WTC11 (cell line): ENCODE measurements around the gene TMEM184A. TPM values are rescaled to one million over a fixed set of nuclear protein-coding genes. Genes with fewer than 3 reads are reported as not detected.

Experiments used
- ATAC-seq: fragments of 200-7000 bp; cut with Tn5 transposase; 2 replicates; pipeline ENCODE4 v1.10.0; 2021; ENCODE audit warnings: mild to moderate bottlenecking, moderate library complexity
- CTCF ChIA-PET: fragments of 300-600 bp; sonication (Branson Sonifier 250); formaldehyde crosslinking; loops from one replicate; lab custom pipeline; 2021; ENCODE audit warnings: antibody characterized with exemption; lab: Charles Lee
- POLR2A ChIA-PET: fragments of 350-600 bp; sonication (Branson Sonifier 250); formaldehyde crosslinking; loops from one replicate; lab custom pipeline; 2021; ENCODE audit warnings: antibody characterized with exemption; lab: Charles Lee
- DNase-seq: peaks from one replicate; pipeline ENCODE4 v3.0.0; 2021; ENCODE audit warnings: low spot score
- H3K27ac Mint-ChIP-seq: 2 replicates; pipeline ENCODE4 v1.8.0; 2021; ENCODE audit warnings: mixed read lengths
- H3K27me3 Mint-ChIP-seq: 2 replicates; pipeline ENCODE4 v1.8.0; 2021; ENCODE audit warnings: low read depth, mild to moderate bottlenecking, moderate library complexity, mixed read lengths
- H3K36me3 Mint-ChIP-seq: 2 replicates; pipeline ENCODE4 v1.8.0; 2021; ENCODE audit warnings: mixed read lengths
- H3K4me1 Mint-ChIP-seq: 2 replicates; pipeline ENCODE4 v1.8.0; 2022; ENCODE audit warnings: mixed read lengths
- H3K4me3 Mint-ChIP-seq: 2 replicates; pipeline ENCODE4 v1.8.0; 2021; ENCODE audit warnings: mild to moderate bottlenecking, moderate library complexity, mixed read lengths
- H3K9me3 Mint-ChIP-seq: 2 replicates; pipeline ENCODE4 v1.8.0; 2021; ENCODE audit warnings: mixed read lengths
- CBFB ChIP-seq: sonication (generic); formaldehyde crosslinking; IDR thresholded peaks from 2 replicates; pipeline ENCODE4 v1.8.1; 2022; ENCODE audit warnings: mild to moderate bottlenecking, low read depth, missing genetic modification reagents
- CREM ChIP-seq: sonication (generic); formaldehyde crosslinking; IDR thresholded peaks from 2 replicates; pipeline ENCODE4 v1.8.1; 2022; ENCODE audit warnings: mild to moderate bottlenecking, missing genetic modification reagents, moderate library complexity
- ETV6 ChIP-seq: sonication (generic); formaldehyde crosslinking; IDR thresholded peaks from 2 replicates; pipeline ENCODE4 v1.8.1; 2022; ENCODE audit warnings: mild to moderate bottlenecking, missing genetic modification reagents
- FOXP1 ChIP-seq: sonication (generic); formaldehyde crosslinking; IDR thresholded peaks from 2 replicates; pipeline ENCODE4 v1.8.0; 2022; ENCODE audit warnings: missing genetic modification reagents, mild to moderate bottlenecking, moderate library complexity, borderline replicate concordance
- GABPB1 ChIP-seq: sonication (generic); formaldehyde crosslinking; IDR thresholded peaks from 2 replicates; pipeline ENCODE4 v1.8.1; 2023; ENCODE audit warnings: mild to moderate bottlenecking, missing genetic modification reagents
- KAT7 ChIP-seq: sonication (generic); formaldehyde crosslinking; IDR thresholded peaks from 2 replicates; pipeline ENCODE4 v1.8.1; 2023; ENCODE audit warnings: missing genetic modification reagents, mild to moderate bottlenecking, borderline replicate concordance
- NFE2L1 ChIP-seq: sonication (generic); formaldehyde crosslinking; IDR thresholded peaks from 2 replicates; pipeline ENCODE4 v1.8.1; 2023; ENCODE audit warnings: missing genetic modification reagents
- RORB ChIP-seq: fragments of 250-450 bp; sonication (Bioruptor Pico); IDR thresholded peaks from 2 replicates; pipeline ENCODE4 v1.9.0; 2021; ENCODE audit warnings: mild to moderate bottlenecking
- SMAD4 ChIP-seq: sonication (generic); formaldehyde crosslinking; IDR thresholded peaks from 2 replicates; pipeline ENCODE4 v1.8.0; 2022; ENCODE audit warnings: mild to moderate bottlenecking, missing genetic modification reagents
- TEAD1 ChIP-seq: sonication (generic); formaldehyde crosslinking; IDR thresholded peaks from 2 replicates; pipeline ENCODE4 v1.8.0; 2022; ENCODE audit warnings: mild to moderate bottlenecking, missing genetic modification reagents
- ZBTB21 ChIP-seq: sonication (generic); formaldehyde crosslinking; IDR thresholded peaks from 2 replicates; pipeline ENCODE4 v1.8.1; 2023; ENCODE audit warnings: mild to moderate bottlenecking, missing genetic modification reagents, borderline replicate concordance
- ZNF121 ChIP-seq: sonication (generic); formaldehyde crosslinking; IDR thresholded peaks from 2 replicates; pipeline ENCODE4 v1.8.0; 2023; ENCODE audit warnings: missing genetic modification reagents
- ZNF219 ChIP-seq: sonication (generic); formaldehyde crosslinking; IDR thresholded peaks from 2 replicates; pipeline ENCODE4 v1.8.0; 2023; ENCODE audit warnings: missing genetic modification reagents, mild to moderate bottlenecking, borderline replicate concordance
- ZNF416 ChIP-seq: fragments of 250-450 bp; sonication (Bioruptor Pico); IDR thresholded peaks from 2 replicates; pipeline ENCODE4 v1.9.0; 2021; ENCODE audit warnings: mild to moderate bottlenecking, inconsistent platforms
- ZNF671 ChIP-seq: fragments of 250-450 bp; sonication (Bioruptor Pico); IDR thresholded peaks from 2 replicates; pipeline ENCODE4 v1.8.0; 2021; ENCODE audit warnings: mild to moderate bottlenecking
- total RNA-seq: library from RNA; stranded (reverse); gene quantifications from 3 replicates; pipeline ENCODE4 v1.2.3, GENCODE V29; 2021
- TF ChIP-seq, protein P1 (sequence below): sonication (generic); formaldehyde crosslinking; IDR thresholded peaks from 2 replicates; pipeline ENCODE4 v1.8.1; 2023; ENCODE audit warnings: mild to moderate bottlenecking, missing genetic modification reagents
- TF ChIP-seq, protein P2 (sequence below): fragments of 250-450 bp; sonication (Bioruptor Pico); IDR thresholded peaks from 2 replicates; pipeline ENCODE4 v1.9.0; 2021; ENCODE audit warnings: mild to moderate bottlenecking
- TF ChIP-seq, protein P3 (sequence below): sonication (generic); formaldehyde crosslinking; IDR thresholded peaks from 2 replicates; pipeline ENCODE4 v1.8.1; 2023; ENCODE audit warnings: mild to moderate bottlenecking, missing genetic modification reagents, moderate library complexity
- TF ChIP-seq, protein P4 (sequence below): sonication (generic); formaldehyde crosslinking; conservative IDR thresholded peaks from 2 replicates; pipeline ENCODE4 v1.8.1; 2023; ENCODE audit warnings: mild to moderate bottlenecking, low read depth, missing genetic modification reagents, moderate library complexity
- TF ChIP-seq, protein P5 (sequence below): sonication (generic); formaldehyde crosslinking; IDR thresholded peaks from 2 replicates; pipeline ENCODE4 v1.8.0; 2023; ENCODE audit warnings: missing genetic modification reagents, mild to moderate bottlenecking, borderline replicate concordance
- TF ChIP-seq, protein P6 (sequence below): sonication (generic); formaldehyde crosslinking; IDR thresholded peaks from 2 replicates; pipeline ENCODE4 v1.8.1; 2023; ENCODE audit warnings: mild to moderate bottlenecking, missing genetic modification reagents, moderate library complexity

The TMEM184A gene
- total RNA-seq, 1 experiment from 2014 or later: 1.4 TPM

DNA sequence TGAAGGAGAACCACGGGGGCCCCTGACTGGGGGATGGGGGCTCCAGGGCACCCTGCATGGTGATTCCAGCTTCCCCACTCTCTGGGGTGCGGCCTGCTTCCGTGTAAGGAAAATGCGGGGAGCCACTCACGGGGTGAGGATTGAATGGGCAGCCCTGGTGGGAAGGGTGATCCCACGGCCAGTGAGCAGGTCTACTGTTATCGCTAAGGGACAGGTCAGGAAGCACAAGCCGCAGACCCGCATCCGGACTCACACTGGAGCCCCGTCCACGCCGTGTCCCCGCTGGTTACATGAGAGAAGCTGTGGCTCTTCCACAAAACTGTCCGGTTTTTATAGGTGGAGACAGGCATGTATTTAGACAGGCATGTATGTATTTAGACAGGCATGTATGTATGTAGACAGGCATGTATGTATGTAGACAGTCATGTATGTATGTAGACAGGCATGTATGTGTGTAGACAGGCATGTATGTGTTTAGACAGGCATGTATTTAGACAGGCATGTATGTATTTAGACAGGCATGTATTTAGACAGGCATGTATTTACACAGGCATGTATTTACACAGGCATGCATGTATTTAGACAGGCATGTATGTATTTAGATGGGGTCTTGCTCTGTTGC lies 8.1 kb upstream of the TMEM184A start (continued):
- TF ChIP-seq, protein P1, sequence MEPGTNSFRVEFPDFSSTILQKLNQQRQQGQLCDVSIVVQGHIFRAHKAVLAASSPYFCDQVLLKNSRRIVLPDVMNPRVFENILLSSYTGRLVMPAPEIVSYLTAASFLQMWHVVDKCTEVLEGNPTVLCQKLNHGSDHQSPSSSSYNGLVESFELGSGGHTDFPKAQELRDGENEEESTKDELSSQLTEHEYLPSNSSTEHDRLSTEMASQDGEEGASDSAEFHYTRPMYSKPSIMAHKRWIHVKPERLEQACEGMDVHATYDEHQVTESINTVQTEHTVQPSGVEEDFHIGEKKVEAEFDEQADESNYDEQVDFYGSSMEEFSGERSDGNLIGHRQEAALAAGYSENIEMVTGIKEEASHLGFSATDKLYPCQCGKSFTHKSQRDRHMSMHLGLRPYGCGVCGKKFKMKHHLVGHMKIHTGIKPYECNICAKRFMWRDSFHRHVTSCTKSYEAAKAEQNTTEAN (CRISPR knock-in tag): no peak
- no peak for TF ChIP-seq KAT7 (CRISPR knock-in tag)
- TF ChIP-seq, protein P2, sequence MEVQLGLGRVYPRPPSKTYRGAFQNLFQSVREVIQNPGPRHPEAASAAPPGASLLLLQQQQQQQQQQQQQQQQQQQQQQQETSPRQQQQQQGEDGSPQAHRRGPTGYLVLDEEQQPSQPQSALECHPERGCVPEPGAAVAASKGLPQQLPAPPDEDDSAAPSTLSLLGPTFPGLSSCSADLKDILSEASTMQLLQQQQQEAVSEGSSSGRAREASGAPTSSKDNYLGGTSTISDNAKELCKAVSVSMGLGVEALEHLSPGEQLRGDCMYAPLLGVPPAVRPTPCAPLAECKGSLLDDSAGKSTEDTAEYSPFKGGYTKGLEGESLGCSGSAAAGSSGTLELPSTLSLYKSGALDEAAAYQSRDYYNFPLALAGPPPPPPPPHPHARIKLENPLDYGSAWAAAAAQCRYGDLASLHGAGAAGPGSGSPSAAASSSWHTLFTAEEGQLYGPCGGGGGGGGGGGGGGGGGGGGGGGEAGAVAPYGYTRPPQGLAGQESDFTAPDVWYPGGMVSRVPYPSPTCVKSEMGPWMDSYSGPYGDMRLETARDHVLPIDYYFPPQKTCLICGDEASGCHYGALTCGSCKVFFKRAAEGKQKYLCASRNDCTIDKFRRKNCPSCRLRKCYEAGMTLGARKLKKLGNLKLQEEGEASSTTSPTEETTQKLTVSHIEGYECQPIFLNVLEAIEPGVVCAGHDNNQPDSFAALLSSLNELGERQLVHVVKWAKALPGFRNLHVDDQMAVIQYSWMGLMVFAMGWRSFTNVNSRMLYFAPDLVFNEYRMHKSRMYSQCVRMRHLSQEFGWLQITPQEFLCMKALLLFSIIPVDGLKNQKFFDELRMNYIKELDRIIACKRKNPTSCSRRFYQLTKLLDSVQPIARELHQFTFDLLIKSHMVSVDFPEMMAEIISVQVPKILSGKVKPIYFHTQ (CRISPR knock-in tag): no peak
- TF ChIP-seq CBFB (CRISPR knock-in tag): no peak
- TF ChIP-seq ZNF671: no peak
- TF ChIP-seq CREM (CRISPR knock-in tag): no peak
- TF ChIP-seq SMAD4 (CRISPR knock-in tag): no peak
- TF ChIP-seq ZBTB21: no peak

DNA sequence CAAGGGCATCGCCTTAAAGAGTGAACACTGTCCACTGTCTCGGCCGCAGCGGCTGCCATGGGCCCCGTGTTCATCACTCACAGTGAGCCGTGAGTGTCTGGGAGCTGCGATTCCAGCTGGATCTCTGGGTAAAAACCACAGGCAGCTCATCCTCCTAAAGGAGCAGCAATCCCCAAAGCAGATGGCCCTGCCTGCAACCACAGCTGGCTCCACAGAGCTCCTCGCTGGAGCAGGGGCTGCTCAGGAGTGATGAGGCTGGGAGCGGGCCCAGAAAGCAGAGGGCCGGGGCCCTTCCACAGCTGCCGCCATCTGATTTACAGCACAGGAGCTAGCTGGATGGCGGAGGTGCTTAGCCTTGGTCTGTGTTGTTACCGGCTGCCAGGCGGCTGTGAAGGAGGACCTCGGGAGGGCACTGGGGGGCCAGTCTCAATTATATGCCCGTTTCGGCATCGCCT lies 6.6 kb upstream of the TMEM184A start:
- H3K9me3 Mint-ChIP-seq: no peaks in the 10 kb centered on the region
- H3K36me3 Mint-ChIP-seq: peaks cover 9% of the 10 kb centered on the region
- H3K4me1 Mint-ChIP-seq: peaks cover 9% of the 10 kb centered on the region
- H3K4me3 Mint-ChIP-seq: no peak overlapping the region
- POLR2A ChIA-PET: no interaction called here
- H3K27me3 Mint-ChIP-seq: no peaks in the 10 kb centered on the region
- DNase-seq (no peak), ATAC-seq (no peak)
- H3K27ac Mint-ChIP-seq: no peak overlapping the region
- CTCF ChIA-PET: interaction anchor here (0.8 kb wide), 1 partner anchor 89 kb away, joined by 4 read pairs; no protein-coding TSS in a partner anchor
- TF ChIP-seq GABPB1 (CRISPR knock-in tag) (no peak), ZNF416 (no peak), FOXP1 (CRISPR knock-in tag) (no peak), NFE2L1 (CRISPR knock-in tag) (no peak), RORB (no peak), ETV6 (CRISPR knock-in tag) (no peak), ZNF121 (no peak), TEAD1 (CRISPR knock-in tag) (no peak), ZNF219 (no peak)
- TF ChIP-seq, protein P3, sequence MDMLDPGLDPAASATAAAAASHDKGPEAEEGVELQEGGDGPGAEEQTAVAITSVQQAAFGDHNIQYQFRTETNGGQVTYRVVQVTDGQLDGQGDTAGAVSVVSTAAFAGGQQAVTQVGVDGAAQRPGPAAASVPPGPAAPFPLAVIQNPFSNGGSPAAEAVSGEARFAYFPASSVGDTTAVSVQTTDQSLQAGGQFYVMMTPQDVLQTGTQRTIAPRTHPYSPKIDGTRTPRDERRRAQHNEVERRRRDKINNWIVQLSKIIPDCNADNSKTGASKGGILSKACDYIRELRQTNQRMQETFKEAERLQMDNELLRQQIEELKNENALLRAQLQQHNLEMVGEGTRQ (CRISPR knock-in tag): no peak
- TF ChIP-seq, protein P4, sequence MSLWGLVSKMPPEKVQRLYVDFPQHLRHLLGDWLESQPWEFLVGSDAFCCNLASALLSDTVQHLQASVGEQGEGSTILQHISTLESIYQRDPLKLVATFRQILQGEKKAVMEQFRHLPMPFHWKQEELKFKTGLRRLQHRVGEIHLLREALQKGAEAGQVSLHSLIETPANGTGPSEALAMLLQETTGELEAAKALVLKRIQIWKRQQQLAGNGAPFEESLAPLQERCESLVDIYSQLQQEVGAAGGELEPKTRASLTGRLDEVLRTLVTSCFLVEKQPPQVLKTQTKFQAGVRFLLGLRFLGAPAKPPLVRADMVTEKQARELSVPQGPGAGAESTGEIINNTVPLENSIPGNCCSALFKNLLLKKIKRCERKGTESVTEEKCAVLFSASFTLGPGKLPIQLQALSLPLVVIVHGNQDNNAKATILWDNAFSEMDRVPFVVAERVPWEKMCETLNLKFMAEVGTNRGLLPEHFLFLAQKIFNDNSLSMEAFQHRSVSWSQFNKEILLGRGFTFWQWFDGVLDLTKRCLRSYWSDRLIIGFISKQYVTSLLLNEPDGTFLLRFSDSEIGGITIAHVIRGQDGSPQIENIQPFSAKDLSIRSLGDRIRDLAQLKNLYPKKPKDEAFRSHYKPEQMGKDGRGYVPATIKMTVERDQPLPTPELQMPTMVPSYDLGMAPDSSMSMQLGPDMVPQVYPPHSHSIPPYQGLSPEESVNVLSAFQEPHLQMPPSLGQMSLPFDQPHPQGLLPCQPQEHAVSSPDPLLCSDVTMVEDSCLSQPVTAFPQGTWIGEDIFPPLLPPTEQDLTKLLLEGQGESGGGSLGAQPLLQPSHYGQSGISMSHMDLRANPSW (CRISPR knock-in tag): no peak
- TF ChIP-seq, protein P5, sequence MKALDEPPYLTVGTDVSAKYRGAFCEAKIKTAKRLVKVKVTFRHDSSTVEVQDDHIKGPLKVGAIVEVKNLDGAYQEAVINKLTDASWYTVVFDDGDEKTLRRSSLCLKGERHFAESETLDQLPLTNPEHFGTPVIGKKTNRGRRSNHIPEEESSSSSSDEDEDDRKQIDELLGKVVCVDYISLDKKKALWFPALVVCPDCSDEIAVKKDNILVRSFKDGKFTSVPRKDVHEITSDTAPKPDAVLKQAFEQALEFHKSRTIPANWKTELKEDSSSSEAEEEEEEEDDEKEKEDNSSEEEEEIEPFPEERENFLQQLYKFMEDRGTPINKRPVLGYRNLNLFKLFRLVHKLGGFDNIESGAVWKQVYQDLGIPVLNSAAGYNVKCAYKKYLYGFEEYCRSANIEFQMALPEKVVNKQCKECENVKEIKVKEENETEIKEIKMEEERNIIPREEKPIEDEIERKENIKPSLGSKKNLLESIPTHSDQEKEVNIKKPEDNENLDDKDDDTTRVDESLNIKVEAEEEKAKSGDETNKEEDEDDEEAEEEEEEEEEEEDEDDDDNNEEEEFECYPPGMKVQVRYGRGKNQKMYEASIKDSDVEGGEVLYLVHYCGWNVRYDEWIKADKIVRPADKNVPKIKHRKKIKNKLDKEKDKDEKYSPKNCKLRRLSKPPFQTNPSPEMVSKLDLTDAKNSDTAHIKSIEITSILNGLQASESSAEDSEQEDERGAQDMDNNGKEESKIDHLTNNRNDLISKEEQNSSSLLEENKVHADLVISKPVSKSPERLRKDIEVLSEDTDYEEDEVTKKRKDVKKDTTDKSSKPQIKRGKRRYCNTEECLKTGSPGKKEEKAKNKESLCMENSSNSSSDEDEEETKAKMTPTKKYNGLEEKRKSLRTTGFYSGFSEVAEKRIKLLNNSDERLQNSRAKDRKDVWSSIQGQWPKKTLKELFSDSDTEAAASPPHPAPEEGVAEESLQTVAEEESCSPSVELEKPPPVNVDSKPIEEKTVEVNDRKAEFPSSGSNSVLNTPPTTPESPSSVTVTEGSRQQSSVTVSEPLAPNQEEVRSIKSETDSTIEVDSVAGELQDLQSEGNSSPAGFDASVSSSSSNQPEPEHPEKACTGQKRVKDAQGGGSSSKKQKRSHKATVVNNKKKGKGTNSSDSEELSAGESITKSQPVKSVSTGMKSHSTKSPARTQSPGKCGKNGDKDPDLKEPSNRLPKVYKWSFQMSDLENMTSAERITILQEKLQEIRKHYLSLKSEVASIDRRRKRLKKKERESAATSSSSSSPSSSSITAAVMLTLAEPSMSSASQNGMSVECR (CRISPR knock-in tag): no peak
- TF ChIP-seq, protein P1 (CRISPR knock-in tag): no peak
- TF ChIP-seq, protein P6, sequence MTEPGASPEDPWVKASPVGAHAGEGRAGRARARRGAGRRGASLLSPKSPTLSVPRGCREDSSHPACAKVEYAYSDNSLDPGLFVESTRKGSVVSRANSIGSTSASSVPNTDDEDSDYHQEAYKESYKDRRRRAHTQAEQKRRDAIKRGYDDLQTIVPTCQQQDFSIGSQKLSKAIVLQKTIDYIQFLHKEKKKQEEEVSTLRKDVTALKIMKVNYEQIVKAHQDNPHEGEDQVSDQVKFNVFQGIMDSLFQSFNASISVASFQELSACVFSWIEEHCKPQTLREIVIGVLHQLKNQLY (CRISPR knock-in tag): no peak
